GM21515 (cell line): ENCODE results near the gene TPRN.
A peak's percentile ranks its signal among the peaks of the same experiment; 100 is the strongest.

ENCODE experiments used
- ATAC-seq: cut with Tn5 transposase; IDR thresholded peaks from one replicate; pipeline ENCODE4 v1.9.1; 2021; ENCODE audit not compliant: unreplicated experiment

The TPRN gene

DNA sequence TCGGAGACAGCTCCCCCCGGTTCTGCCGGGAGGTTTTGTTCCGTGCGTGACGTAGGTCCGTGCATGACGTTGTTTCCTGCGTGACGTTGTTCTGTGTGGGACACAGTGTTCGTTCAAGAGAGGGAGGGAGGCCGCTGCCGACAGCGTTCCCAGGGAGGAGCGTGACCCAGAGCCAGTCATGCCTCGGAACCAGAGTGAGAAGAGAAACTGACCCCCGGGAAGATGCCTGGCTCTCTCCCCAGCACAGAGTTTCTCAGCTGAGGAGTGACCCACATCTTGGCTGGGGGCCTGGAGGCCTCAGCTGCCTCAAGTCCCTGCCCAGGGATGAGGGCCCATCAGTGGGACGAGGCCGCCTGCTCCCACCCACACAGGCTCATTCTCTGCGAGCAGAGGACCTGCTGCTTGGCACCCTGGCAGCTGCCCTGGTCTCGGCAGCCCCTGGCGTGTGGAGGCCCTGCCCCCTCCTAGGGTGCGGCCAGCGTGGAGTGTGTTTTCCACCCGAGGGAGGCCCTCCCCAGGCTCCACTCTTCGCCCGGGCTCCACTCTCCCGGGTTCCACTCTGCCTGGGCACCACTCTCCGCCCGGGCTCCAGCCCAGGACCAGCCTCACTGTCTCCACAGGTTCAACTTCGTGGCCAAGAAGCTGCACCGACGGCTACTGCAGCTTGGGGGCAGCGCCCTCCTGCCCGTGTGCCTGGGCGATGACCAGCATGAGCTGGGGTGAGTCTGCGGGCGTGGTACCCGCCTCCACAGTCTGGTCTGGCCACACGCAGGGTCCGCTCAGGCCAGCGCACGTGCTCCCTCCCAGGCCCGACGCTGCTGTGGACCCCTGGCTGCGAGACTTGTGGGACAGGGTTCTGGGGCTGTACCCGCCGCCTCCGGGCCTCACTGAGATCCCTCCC is 12.9 kb upstream of the TPRN start:
- ATAC-seq, result no peak

DNA sequence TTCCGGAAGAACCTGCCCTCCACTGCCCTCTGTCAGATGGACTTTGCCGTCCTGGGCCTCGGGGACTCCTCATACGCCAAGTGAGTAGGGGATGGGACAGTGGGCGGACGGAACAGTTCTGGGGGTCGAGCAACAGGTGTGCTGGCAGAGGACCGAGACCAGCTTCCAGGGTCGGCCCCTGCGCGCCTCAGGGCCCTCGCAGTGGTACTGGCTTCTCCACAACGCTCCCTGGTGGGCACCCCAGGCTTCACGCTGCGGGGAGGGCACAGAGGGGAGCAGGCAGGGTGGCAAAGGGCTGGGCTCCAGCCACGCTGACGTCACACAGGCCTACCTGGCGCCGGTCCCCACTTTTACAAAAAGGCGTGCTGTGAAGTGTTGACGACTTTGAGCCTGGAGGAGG is 12.0 kb upstream of the TPRN start:
- ATAC-seq, result no peak

DNA sequence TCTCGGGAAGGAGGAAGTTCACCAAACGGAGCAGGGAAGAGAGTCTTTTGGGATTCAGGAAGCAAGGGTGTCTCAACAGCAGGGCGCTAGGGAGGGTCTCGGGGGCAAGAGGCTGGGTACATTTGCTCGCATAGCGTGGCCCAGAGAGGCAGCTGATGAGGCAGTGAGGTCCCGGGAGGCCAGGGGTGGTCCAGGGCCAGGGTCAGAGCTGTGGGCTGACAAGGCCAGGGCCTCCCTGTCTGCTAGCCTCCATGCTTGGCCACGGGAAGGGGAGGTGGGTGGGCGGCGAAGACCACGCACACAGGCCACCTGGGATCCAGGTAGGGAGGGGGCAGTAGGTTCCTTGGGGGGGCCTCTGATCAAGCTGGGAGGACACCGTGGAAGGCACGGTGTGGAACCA is 11.0 kb upstream of the TPRN start:
- no peak for ATAC-seq

DNA sequence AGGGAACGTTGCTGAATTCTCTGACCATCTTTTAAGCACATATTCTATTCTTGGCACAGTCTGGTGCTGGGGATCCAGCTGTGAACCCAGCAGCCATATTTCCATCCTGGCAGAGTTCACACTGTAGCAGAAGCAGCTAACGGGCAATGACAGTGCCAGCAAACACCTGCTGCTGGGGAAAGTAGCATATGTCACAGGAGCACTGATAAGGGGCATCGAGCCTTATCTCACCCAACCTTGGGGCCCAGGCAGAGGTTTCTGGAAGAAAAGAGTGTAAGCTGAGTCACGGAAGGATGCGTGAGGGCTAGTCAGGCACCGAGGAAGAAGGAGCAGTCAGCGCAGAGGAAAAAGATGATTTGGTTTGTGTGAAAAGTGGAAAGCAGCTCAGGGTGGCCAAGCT is 6.1 kb upstream of the TPRN start:
- no peak for ATAC-seq

DNA sequence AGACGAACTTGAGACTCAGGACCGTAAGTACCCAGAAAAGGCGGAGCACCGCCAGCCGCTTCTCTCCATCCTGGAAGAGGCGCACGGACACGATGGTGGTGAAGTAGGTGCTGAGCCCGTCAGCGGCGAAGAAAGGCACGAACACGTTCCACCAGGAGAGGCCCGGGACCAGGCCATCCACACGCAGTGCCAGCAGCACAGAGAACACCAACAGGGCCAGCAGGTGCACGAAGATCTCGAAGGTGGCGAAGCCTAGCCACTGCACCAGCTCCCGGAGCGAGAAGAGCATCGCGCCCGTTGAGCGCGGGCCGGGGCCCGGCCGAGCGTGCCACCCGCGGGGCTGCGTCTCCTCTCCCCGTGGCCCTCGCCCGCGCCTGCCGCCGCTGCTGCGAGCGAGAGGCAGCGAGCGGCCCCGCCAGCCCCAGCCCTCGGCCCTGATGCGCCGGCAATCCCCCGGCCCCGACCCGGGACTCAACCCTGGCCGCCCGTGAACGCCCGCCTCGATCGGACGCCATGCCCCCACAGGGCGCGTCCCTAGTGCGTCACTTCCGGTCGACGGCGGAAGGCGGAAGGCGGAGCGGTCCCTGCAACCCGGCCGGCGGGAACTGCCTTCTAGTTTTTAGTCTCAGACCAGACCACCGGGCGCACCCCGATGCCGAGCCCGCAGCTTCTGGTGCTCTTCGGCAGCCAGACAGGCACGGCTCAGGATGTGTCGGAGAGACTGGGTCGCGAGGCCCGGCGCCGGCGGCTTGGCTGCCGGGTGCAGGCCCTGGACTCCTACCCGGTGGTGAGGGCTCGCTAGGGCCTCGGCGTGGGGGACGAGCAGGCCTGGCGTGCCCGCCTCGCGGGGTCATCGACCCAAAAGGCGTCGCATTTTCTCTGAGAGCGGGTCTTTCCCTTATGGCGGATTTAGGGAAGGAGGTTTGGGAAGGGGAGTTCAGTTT is 4.9 kb upstream of the TPRN start, which contains the start of the genes NDOR1 and TMEM203:
NDOR1 (plus strand) TSS at position 575 of the 944 bp plus-strand sequence; CDS start at position 653, 78 bp downstream.
TMEM203 (minus strand) TSS at position 523 of the 944 bp plus-strand sequence; CDS start at position 289, 234 bp downstream.
- peak; percentile 35 for ATAC-seq

DNA sequence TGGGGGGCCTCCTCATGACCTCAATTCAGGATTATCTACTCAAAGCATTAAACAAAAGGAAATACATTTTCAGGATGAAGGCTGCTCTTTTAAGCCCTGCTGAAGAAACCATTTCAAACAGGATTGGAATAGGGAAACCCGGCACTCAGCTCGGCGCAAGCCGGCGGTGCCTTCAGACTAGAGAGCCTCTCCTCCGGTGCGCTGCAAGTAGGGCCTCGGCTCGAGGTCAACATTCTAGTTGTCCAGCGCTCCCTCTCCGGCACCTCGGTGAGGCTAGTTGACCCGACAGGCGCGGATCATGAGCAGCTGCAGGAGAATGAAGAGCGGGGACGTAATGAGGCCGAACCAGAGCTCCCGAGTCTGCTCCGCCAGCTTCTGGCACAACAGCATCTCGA is 4.2 kb upstream of the TPRN start:
- ATAC-seq, result no peak

DNA sequence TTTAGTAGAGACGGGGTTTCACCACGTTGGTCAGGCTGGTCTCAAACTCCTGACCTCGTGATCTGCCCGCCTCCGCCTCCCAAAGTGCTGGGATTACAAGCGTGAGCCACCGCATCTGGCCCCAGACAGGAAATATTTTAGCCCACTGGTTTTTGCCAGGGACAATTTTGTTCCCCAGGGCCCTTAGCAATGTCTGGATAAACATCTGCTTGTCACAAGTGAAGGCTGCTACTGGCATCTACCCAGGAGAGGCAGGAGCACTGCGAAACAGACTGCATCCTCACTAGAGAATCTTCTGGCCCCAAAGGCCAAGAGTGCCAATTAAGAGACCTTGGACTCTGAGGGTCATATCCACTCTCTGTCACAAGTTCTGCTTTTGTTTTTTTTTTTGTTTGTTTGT is 2.4 kb upstream of the TPRN start:
- ATAC-seq, result no peak

DNA sequence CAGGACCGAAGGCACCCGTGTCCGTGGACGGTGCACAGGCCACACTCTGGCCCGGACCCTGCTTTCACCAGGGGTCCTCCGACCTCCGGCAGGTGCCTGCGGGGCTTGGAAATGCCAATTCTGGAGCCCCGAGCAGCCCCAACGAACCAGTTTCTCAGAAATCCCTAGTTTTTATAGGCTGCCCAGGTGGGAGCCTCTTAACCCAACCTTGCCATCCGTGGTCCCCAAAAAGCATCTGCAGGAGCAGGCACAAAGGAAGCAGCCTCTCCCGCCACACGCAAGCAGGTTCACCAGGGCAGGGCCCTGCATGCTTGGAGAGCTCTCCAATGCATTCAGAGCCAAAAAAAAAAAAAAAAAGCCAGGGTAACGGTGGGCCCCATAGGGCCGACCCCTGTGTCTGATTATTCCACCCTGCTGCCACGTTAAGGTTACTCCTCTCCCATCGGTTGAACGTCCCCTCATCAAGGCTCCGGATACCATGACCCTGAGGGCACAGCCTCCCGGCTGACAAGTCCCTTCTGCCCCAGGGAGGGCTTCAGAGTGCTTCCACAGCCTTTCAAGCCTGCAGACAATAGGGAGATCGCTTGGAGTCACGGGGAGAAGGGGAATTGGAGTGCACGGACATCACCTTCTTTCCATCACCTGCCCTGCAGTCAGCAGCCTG is 796 bp upstream of the TPRN start:
- no peak for ATAC-seq

DNA sequence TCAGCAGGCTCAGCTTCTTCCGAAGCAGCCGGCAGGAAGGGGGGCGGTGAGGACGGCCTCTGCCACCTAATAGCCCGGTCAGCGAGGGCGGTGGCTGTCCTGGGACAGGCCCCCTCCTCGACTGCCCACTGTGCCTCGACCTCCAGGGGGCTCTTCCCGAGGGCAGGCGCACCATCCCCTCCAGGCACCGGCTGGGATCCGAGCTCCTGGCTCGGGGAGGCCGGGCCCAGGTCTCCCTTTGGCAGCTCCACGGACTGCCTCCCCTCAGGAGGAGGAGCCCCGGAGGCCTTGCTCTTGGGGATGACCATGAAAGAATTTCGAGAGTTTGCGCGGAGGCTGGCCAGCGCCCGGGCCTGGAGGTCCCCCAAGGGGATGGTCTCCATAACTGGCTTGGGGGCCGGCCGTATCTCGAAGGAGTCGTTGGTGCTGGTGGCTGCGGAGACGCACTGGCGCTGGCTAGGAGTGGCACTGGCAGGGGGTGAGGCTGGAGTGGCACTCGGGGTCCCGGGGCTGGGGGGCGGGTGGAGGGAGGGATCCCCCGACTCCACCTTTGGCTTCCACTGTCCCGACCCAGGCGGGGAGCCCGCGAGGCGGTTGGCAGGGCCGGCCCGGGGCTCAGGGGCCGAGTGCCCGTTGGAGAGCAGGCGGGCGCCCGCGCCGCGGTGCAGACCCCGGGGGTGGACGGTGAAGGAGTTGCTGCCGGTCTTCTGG is 975 bp downstream of the TPRN start:
- ATAC-seq, result no peak

DNA sequence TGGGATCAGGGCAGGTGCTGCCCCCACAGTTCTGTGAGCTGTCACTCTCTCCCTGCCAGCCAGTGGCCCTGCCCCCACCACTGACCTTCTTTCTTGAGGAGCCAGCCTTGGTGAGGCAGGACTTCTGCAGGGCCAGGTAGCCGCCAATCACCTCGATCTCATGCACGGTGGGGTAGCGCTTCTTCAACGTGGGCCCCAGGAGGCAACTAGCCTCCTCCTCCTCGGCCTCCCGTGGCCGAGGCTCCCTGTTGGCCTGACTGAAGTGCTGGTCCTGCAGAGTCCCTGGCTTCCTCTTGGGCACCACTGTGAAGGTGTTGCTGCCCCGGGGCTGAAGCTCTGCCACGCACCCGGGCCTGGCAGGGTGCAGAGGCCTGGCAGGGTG is 1.6 kb downstream of the TPRN start:
- no peak for ATAC-seq

DNA sequence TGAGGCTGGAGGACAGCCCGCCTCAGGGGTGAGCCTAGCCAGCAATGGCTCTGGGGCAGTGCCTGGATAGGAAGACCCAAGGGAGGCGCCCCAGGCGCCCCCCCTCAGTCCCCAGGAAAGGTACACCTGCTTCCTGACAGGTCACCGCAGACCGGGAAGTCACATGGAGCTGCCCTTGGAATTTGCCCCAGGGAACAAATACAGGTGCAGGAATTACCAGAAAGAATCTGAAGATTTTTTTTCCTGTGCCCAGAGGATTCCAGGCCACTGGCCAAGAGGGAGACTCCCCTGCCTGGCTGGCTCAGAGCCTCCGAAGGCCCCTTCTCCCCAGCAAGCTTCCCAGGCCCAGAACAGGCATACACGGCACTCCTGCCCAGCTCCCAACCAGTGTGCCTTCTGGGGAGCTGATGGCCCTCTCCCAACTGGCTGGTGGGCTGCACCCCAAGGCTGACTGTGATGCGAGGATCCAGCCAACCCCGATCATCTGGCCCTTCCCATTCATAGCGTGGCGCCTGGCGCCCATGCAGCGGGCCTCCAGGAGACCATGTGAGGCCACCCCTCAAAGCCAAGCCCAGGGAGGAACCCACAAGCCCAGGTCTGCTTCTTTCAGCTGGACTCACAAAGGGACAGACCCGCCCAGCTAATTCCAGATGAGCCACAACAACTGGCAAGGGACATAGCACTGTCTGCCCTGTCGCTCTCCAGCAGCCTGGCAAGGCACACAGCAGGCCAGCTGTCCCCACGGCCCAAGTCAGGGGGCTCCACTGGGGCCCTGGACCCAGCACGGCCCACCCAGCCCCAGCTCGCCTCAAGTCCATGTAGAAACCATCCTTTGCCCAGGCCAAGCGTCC is 2.3 kb downstream of the TPRN start:
- ATAC-seq, result no peak

DNA sequence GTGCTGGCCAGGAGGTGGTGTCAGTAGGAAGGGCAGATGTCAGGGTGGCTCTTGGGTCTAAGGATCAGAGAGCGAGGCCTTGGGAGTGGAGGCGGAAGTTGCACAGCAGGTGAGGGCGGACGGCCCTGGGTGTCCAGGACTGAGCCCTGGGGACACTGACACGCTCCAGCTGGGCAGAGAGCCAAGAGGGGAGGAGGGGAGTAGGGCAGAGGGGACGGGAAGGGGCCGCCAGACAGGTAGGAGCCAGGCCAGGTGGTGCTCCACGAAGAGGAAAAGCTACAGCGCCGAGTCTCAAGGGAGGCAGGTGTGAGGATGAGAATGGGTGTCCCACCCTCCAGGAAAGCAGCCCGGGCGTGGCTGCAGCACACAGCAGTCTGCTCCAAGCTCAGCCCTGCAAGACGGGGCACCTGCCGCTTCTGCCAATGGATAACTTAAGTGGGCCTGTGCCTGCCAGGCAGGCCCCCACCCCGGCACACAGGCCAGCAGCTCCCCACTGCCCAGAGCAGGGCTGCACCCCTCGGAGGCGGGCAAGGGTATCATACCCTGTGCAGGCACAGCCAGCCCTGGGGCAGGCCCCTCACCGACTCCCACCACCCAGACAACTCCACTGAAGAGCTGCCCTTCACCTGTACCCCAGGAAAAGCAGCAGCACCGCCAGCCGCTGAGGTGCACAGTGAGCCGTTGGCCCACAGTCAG is 4.9 kb downstream of the TPRN start:
- ATAC-seq, result no peak

DNA sequence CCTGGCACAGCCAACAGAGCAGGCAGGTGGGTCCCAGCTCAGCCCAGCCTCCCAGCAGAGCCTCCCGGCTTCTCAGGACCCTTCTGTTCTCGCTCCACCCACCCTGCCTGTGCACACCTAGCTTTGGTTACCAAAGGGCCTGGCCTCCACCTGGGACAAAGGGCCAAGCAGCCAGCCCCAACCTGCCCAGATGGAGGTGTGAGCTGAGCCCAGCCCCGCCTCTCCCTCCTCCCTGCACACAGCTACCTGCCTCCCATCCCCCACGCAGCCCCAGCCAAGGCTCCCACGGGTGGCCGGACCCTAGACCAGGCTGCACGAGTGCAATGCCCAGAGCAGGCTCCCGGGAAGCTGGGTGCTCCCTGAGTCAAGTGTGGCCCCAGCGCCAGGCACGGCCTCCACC is 5.6 kb downstream of the TPRN start:
- no peak for ATAC-seq

DNA sequence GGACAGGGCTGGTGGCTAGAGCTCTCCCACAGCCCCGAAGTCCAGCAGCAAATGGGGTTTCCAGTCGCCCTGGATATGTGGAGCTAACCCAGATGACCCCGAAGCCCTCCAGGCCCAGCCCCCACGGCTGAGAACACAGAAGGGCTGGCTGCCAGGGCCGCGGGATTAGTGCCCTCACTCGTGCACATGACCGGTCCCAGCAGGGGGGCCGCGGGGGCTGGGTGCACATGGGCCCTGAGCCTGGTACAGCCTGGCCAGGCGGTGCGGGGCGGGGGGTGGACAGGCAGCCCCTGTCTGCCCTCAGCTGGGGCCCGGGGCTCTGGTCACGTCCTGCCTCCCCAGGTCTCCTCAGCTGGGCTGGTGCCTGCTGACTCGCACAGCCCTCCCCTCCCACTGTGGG is 6.2 kb downstream of the TPRN start:
- ATAC-seq, result no peak

DNA sequence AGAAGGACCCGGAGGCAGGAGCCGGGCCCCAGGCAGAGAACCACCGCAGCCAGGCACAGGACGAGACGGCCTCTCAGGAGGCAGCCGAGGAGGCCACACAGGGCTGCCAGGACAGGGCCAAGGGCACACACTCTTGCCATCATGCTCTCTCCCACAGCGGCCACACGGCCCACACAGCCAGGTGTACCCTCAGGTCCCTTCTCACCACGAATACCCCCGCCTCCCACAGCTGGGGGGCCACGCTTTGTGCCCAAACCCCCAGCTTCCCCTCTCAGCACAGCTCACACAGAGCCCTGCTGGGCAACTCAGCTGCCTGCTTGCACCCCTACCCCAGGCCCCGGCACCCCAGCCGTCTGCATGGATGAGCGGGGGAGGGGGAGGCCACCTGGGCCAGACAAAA is 6.8 kb downstream of the TPRN start:
- ATAC-seq, result no peak

DNA sequence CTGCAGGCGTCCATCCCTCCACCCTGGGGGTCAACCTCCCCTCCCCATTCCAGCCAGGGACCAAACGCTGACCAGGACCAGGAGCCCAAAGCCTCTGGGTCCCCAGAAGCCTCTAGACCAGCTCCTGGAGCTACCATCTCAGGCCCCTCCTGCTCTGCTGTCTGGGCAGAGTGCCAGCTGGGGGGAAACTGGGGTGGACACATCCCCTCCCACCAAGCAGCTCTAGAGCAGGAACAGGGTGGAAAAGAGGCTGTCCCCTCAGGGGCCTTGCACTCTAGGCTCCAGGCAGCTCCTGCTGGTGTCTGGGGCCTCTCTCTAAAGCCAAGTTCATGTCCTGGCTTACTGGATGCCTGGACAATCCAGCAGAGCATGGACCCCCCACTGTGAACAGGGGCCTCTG is 7.7 kb downstream of the TPRN start:
- no peak for ATAC-seq

DNA sequence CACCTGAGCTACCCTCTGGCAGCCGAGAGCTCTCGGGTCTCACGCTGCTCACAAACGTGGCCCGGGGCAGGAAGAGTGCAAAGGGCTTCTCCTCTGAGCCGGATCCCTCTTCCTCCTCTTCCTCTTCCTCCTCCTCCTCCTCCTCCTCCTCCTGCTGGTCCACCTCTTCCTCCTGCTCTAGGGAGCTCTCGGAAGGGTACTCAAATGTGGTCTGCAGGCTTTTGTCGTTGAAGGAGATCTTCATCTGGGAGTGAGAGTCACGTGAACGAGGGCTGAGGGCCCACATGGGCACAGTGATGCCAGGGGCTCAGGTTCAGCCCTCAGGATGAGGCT is 8.1 kb downstream of the TPRN start:
- ATAC-seq, result no peak

DNA sequence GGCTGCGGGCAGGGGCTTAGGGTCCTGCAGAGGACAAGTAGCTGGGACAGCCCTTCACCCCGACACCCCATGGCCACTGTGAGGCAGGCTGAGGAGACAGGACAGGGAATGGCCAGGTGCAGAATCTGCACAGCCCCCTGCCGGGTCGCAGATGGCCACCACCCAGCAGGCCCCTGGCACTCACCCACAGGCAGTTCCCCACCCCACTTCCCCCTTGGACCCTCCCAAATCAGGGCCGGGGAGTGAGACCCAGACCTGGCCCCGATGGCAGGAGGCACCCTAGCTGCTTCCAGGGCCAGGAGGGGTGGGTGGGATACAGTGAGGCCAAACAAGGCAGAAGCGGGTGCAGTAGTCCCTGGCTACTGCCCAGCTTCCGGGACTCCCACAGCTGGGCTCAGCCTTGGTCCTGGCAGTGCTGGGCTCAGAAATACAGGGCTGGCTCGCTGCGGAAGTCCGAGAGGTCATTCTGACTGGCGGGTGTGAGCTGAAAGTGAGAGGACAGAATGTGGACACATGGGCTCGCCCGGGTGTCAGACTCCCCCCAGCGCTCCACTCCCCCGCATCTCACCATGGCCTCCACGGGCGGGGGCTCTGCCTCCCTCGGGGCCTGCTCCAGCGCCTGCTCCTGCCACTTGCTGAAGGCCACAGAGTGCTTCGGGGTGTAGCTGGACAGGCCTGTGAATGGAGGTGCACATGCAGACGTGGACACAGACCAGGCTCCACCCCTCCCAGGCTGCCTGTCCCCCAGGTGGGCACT is 8.7 kb downstream of the TPRN start:
- ATAC-seq, result no peak

DNA sequence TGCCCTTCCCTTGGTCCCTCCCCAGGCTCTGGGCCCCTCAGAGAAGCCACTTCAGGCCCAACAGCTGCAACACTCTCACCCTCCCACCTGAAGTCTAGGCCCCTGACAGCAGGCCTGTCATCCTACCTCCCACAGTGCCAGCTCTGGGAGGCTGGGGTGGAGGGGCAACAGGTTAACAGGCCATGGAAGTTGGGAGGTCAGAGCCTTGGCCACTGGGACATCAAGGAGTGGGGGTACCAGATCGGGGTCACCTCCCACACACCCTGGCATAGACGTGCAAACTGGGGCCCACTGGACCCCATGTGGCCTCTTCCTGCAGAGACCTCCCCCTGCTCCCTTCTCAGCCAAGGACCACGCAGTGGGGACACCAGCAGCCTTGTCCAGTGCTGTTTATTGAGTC is 9.3 kb downstream of the TPRN start:
- no peak for ATAC-seq
